SU-DHL-6 (cell line): ENCODE data around the gene PLXDC1.

ENCODE experiments used
- CTCF ChIP-seq: fragments of 200-600 bp; sonication (generic); IDR thresholded peaks from one replicate; pipeline ENCODE4 v1.5.1; 2017; ENCODE audit warnings: antibody characterized with exemption, mild to moderate bottlenecking, low read length, moderate library complexity; ENCODE audit not compliant: insufficient read depth, poor library complexity, severe bottlenecking
- EZH2phosphoT487 ChIP-seq: fragments of 200-600 bp; sonication (generic), shearing (Covaris generic); conservative IDR thresholded peaks from 2 replicates; pipeline ENCODE4 v1.6.1; 2018; ENCODE audit warnings: mild to moderate bottlenecking, antibody characterized with exemption, low read length, moderate library complexity, mixed read lengths

- TF ChIP-seq CTCF (no peak), EZH2phosphoT487 (no peak)
These were observed 48.3 kb upstream of the PLXDC1 start for GRCh38 chr17:39199820-39200069.
